Suppressor macrophage treated with lipopolysaccharide for 1 hour (primary cell): ENCODE data around the gene MIB1.

ENCODE experiments used
- DNase-seq, 3 donors: peaks; one replicate each; pipeline ENCODE4 v3.0.0-alpha.2; 2020 to 2022

Gene MIB1

GRCh38 chr18:21897811-21898210 is 157.2 kb downstream of the MIB1 start:
- peak; percentile 61 to 62 (median 62) for DNase-seq

GRCh38 chr18:21900605-21901352 is 160.2 kb downstream of the MIB1 start:
- DNase-seq, result no peak

- peak in 1 of 3 donors; percentile 5 for DNase-seq
Observed at GRCh38 chr18:21901423-21901945, 160.9 kb downstream of the MIB1 start.

GRCh38 chr18:21903709-21904108 is 163.1 kb downstream of the MIB1 start:
- DNase-seq, result no peak

GRCh38 chr18:21904856-21905255 is 164.3 kb downstream of the MIB1 start:
- DNase-seq, result no peak

- DNase-seq, result no peak
Observed at GRCh38 chr18:21907451-21907850, 166.9 kb downstream of the MIB1 start.

GRCh38 chr18:21908711-21909110 is 168.1 kb downstream of the MIB1 start:
- no peak for DNase-seq

- DNase-seq, result no peak
Observed at GRCh38 chr18:21910906-21911305, 170.3 kb downstream of the MIB1 start.

GRCh38 chr18:21911551-21911950 is 171.0 kb downstream of the MIB1 start:
- DNase-seq, result no peak

GRCh38 chr18:21912339-21913239 is 172.0 kb downstream of the MIB1 start:
- no peak for DNase-seq

GRCh38 chr18:21914739-21915319 is 174.2 kb downstream of the MIB1 start:
- DNase-seq, result peak in 2 of 3 donors; percentile 6 to 8

GRCh38 chr18:21915546-21915945 is 175.0 kb downstream of the MIB1 start:
- DNase-seq, result no peak

GRCh38 chr18:21916594-21916993 is 176.0 kb downstream of the MIB1 start:
- no peak for DNase-seq

- no peak for DNase-seq
Observed at GRCh38 chr18:21918693-21919092, 178.1 kb downstream of the MIB1 start.
